ENCODE results near the gene TNIK. TPM values are rescaled to one million over a fixed set of nuclear protein-coding genes. Genes with fewer than 3 reads are reported as not detected.

The TNIK gene
- polyA plus RNA-seq, 1 donor from 2014 or later: 19.3 TPM

GRCh38 chr3:171249245-171249644 is 211.0 kb downstream of the TNIK start:
- H3K9me2 ChIP-seq (ENCODE audit: insufficient read depth, low read length): no peaks in the 10 kb centered on the region

GRCh38 chr3:171248426-171249111 is 211.6 kb downstream of the TNIK start:
- H3K9me3 ChIP-seq (ENCODE audit: low read length): no peaks in the 10 kb centered on the region
- no peak overlapping the region for H3K9ac ChIP-seq (ENCODE audit: low read length)
- TF ChIP-seq MXI1 (conservative IDR thresholded peaks at IDR 0.05; ENCODE audit: poor library complexity, severe bottlenecking) (no peak), RAD21 (conservative IDR thresholded peaks at IDR 0.05) (no peak), CTCF (IDR thresholded peaks at IDR 0.05; ENCODE audit: poor library complexity, severe bottlenecking) (no peak), EP300 (conservative IDR thresholded peaks at IDR 0.05; ENCODE audit: poor library complexity, severe bottlenecking) (no peak), POLR2AphosphoS5 (IDR thresholded peaks at IDR 0.05) (no peak), TAF1 (IDR thresholded peaks at IDR 0.05; ENCODE audit: low read depth) (no peak), SMC3 (conservative IDR thresholded peaks at IDR 0.05; ENCODE audit: poor library complexity) (no peak)

More at GRCh38 chr3:171249245-171249644, 211.0 kb downstream of the TNIK start:
- Histone ChIP-seq H3K4me2 (ENCODE audit: low read length) (no peak overlapping the region), H4K20me1 (ENCODE audit: insufficient read depth) (no peaks in the 10 kb centered on the region), H3F3A (ENCODE audit: insufficient read depth, low read length, poor library complexity, severe bottlenecking) (no peaks in the 10 kb centered on the region), H3K4me3 (ENCODE audit: low read length) (no peak overlapping the region), H3K27ac (ENCODE audit: low read length) (no peak overlapping the region), H3K27me3 (ENCODE audit: insufficient read depth, low read depth, low read length) (no peaks in the 10 kb centered on the region), H3K9ac (ENCODE audit: low read length) (no peak overlapping the region), H3K36me3 (ENCODE audit: insufficient read depth, low read length) (no peaks in the 10 kb centered on the region), H3K79me2 (replicated peaks; ENCODE audit: insufficient read depth, low read length) (no peaks in the 10 kb centered on the region), H2AFZ (ENCODE audit: low read depth, low read length) (no peak overlapping the region), H3K9me3 (ENCODE audit: low read length) (no peaks in the 10 kb centered on the region)
- no peak for TF ChIP-seq SMC3 (conservative IDR thresholded peaks at IDR 0.05; ENCODE audit: poor library complexity)
- no peak for TF ChIP-seq EZH2 (IDR thresholded peaks at IDR 0.05; ENCODE audit: borderline replicate concordance, insufficient read depth, low read length, poor library complexity, severe bottlenecking)
- TF ChIP-seq TAF1 (IDR thresholded peaks at IDR 0.05; ENCODE audit: low read depth): no peak
- no peak for TF ChIP-seq EP300 (conservative IDR thresholded peaks at IDR 0.05; ENCODE audit: poor library complexity, severe bottlenecking)
- no peak for TF ChIP-seq REST (IDR thresholded peaks at IDR 0.05; ENCODE audit: borderline replicate concordance)
- TF ChIP-seq POLR2AphosphoS5 (IDR thresholded peaks at IDR 0.05): no peak
- no peak for TF ChIP-seq RAD21 (conservative IDR thresholded peaks at IDR 0.05)
- no peak for TF ChIP-seq MXI1 (conservative IDR thresholded peaks at IDR 0.05; ENCODE audit: poor library complexity, severe bottlenecking)
- no peak for TF ChIP-seq CTCF (IDR thresholded peaks at IDR 0.05; ENCODE audit: poor library complexity, severe bottlenecking)

More at GRCh38 chr3:171248426-171249111, 211.6 kb downstream of the TNIK start:
- Histone ChIP-seq H3K79me2 (replicated peaks; ENCODE audit: insufficient read depth, low read length) (no peaks in the 10 kb centered on the region), H3K4me2 (ENCODE audit: low read length) (no peak overlapping the region), H3K4me3 (ENCODE audit: low read length) (no peak overlapping the region), H3K36me3 (ENCODE audit: insufficient read depth, low read length) (no peaks in the 10 kb centered on the region), H3K27me3 (ENCODE audit: insufficient read depth, low read depth, low read length) (no peaks in the 10 kb centered on the region), H2AFZ (ENCODE audit: low read depth, low read length) (no peak overlapping the region), H3K27ac (ENCODE audit: low read length) (no peak overlapping the region), H3K9me2 (ENCODE audit: insufficient read depth, low read length) (no peaks in the 10 kb centered on the region), H4K20me1 (ENCODE audit: insufficient read depth) (no peaks in the 10 kb centered on the region), H3F3A (ENCODE audit: insufficient read depth, low read length, poor library complexity, severe bottlenecking) (no peaks in the 10 kb centered on the region)
